HG03066 (cell line): ENCODE data around the gene TLK1.

Experiments
- ATAC-seq: cut with Tn5 transposase; IDR thresholded peaks from one replicate; pipeline ENCODE4 v1.9.1; 2021; ENCODE audit warnings: low read depth; ENCODE audit not compliant: unreplicated experiment

The TLK1 gene

GRCh38 chr2:171013851-171014250, 146.8 kb downstream of the TLK1 start:
- no peak for ATAC-seq

GRCh38 chr2:171009386-171009785, 151.3 kb downstream of the TLK1 start:
- ATAC-seq = no peak

DNA sequence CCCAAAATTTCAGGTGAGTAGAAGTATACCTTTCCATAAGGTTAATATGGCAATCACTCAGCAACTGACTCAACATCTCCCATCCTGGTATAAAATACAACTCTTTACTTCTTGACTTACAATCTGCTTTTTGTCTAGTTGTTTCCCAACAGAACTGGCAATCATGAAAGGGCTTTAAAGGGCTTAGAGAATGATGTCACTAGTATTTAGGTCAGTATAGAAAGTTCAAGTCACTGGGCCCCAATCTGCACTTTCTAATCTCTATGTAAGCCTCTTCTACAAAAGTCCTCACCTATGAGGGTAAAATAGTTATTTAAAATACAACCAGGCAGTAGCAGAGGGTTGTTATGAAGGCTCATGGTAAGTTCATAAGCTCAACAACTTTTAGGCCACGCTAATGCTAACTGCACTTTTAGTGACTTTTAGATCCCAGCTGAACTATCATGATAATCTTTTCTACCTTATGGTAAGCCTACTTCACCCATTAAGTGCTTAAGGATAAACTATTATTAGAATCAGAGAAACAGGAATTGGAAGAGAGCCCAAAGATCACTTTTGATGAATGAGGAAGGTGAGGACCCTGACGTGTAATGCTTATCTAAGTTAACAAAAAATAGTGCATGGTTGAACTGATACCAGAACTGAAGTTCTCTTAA, 152.0 kb downstream of the TLK1 start:
- ATAC-seq = no peak

- ATAC-seq = no peak
Observed at GRCh38 chr2:171004833-171005232, 155.9 kb downstream of the TLK1 start.

- no peak for ATAC-seq
Observed at GRCh38 chr2:171004363-171004762, 156.3 kb downstream of the TLK1 start.

- no peak for ATAC-seq
Observed at GRCh38 chr2:170999654-171000053, 161.0 kb downstream of the TLK1 start.

GRCh38 chr2:170997893-170998597, 162.6 kb downstream of the TLK1 start:
- ATAC-seq = no peak

DNA sequence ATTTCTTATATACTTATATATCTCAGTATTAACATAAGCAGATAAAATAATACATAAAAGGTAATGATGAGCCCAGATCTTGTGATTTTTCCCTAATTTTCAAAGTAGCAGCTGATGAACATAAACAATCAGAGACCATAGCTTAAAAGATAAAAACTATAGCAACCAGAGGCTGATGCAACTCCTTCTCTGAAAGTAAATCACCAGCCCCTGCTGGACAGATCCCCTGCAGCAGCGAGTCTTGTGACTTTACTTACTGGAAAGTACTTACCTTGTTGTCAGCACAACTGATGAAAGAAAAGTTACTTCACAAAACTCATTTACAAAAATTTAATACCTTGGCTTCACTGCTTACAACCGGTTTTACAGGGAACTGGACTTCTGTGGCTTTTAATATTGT, 164.4 kb downstream of the TLK1 start:
- no peak for ATAC-seq

DNA sequence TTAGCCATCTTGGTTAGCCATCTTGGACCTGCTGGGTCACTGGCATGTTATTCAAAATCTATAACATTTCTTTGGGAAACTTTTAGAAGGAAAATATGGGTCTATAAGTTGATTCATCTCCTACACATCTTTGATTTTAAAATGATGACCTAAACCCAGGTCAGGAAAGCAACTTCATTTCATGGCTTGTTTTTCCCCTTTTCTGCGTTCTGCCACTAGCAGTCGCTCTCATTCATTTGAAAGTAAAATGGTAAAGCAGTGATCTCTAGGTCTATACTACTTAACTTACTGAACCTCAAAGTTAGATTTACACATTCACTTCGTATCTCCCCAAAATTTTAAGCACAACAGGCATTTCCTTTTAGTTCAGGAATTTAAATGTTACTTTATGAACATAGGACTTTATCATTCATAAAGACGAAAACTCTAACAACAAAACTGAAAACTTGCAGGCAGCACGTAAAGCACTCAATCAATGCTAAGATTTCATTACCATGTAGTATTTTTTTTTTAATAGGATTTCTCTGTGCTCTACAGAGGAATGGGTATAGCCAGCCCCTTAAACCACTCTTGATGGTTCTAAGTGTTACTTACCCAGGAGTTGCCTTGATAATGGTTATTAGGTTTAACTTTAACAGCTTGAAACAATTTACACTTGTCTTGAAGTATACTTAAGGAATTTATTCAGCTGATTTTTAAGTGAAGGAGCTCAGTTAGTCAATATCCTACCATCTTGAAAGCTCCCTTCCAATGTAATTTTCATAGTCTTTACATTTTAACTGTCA, 169.1 kb downstream of the TLK1 start:
- no peak for ATAC-seq

DNA sequence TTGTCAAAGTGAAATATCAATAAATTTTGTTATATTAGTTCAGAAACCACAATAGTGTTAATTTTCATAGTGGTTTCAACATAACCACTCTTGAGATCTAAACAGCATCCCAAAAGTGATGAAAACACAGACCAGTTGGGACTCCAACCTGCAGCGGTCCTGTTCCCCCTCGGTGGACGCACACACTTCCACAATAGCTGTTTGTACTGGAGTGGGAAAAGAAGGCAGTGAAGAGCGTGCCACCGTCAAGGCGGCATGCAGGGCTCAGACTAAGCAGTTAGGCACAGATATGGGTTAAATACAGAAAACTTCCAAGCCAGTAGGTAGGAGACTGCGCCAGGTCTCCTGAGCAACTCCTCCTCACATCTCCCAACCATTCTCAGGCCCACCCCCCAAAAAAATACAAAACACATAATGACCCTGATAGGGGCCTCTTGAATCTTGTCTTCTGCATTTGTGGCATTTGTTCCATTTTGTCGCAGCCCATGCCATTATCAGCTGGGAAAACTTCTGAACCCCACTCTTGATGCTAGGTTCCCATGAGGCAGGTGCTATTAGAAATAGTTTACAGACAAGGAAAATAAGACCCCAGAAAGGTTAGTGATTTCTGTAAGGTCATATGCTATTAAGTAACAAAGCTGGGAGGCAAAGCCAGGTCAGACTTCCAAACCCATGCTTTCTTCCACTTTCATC, 174.0 kb downstream of the TLK1 start:
- ATAC-seq = no peak

DNA sequence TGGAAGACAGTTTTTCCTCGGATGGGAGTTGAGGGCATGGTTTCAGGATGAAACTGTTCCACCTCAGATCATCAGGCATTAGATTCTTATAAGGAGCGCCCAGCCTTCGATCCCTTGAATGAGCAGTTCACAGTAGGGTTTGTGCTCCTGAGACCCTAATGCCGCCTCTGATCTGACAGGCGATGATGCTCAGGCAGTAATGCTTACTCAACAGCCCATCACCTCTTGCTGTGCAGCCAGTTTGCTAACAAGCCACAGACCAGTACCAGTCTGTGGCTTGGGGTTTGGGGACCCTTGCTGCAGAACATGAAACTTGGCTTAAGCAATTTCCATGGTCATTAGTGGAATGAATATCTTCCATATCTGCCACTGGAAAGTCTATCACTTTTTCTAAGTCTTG, 175.3 kb downstream of the TLK1 start:
- ATAC-seq = no peak

GRCh38 chr2:170984079-170984478, 176.6 kb downstream of the TLK1 start:
- no peak for ATAC-seq

- ATAC-seq = no peak
Observed at GRCh38 chr2:170975943-170976270, 184.8 kb downstream of the TLK1 start.

DNA sequence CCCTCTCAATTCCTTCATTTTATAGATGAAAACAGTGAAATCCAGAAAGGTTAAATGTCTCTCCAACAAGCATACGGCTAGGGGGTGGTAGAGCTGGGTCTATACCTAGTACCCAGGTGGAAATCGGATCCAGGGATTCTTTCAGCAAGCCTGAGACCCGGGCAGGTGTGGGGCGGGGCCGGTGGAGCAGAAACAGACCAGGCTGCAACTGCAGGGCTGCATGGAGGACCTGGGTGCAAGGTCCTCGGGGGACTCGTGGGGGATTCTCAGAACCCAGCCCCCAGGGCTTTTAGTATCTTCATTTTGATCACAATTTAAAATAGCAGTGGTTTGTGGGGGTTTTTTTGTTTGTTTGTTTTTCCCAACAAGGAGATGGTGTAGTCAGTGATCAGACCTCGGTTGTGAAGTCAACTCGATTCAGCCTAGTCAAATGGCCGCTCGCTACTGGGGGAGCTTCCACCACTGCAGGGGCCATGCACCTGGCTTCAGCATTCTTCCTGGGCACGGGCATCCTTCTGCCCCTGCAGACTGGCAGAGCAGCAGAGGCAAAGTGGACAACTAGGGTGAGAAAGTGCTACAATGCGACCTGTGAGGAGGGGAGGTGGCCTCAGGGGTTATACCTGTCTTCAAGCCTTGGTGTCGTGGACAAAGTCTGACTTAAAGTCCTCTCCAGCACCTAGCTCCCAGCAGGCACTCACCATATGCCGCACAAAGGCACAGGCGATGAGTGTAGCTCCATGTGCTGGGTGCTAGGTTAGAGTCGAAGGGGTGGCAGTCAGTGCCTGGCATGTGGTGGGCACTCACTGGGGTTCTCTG, 185.4 kb downstream of the TLK1 start:
- ATAC-seq = no peak

GRCh38 chr2:170974304-170974993, 186.2 kb downstream of the TLK1 start:
- no peak for ATAC-seq

DNA sequence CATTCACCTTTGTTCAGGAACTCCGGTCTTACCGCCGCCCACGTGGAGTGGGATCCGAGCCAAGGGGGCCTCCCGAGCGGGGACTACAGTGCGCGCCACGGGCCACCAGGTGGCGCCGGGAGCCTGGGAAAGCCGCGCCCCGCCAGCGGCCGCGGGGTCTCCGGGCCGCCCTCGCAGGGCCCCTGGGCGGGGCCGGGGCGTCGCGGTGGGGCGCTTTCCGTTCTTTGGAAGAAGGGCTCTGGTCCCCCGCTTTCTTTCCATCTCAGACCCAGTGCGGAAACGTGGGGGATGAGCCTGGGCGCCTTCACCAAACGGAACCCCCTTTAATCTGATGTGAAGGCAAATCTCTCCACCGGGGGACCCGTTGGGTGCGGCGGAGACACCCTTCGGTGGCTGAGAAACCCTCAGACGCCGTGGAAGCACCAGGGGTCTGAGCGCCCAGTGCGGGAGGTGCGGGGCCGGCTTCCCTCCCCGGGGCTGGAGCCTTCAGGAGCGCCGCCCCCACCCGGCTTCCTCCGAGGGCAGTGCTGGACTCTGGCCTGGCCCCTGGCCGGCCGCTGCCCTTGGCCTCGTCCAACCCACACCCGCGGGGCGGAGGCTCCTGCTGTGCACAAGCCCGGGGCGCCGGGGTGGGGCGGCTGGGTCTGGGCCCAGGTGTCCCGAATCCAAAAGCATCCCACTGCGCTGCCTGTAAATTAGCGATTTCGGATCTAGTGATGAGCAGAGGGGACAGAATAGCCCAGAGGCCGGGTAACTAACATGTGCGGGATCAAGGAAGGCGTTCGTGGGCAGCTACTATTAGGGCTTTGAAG, 187.0 kb downstream of the TLK1 start:
- peak; percentile 84 for ATAC-seq

- no peak for ATAC-seq
Observed at GRCh38 chr2:170973225-170973491, 187.5 kb downstream of the TLK1 start.

- ATAC-seq = no peak
Observed at GRCh38 chr2:170972296-170973224, 188.1 kb downstream of the TLK1 start.
